ENCODE measurements around the gene ACTN1.
A peak's percentile ranks its signal among the peaks of the same experiment; 100 is the strongest.
"Not testable (repeated sequence)": the region's sequence is repeated elsewhere in the genome, so short reads cannot be mapped to it uniquely, and the experiment has no call there.

ACTN1 gene

GRCh38 chr14:68977180-68977717 is 1.9 kb downstream of the ACTN1 start:
- WGBS (ENCODE audit: insufficient coverage, insufficient read length), result no CpG with 5 or more reads among the region's 8 CpGs
- no peak for DNase-seq (ENCODE audit: low read depth, low spot score)
- Histone ChIP-seq H3K36me3 (ENCODE audit: control insufficient read depth, insufficient read depth, low read length) (peaks cover 10% of the 10 kb centered on the region; the same call in 1 of the 2 replicates), H3K4me1 (ENCODE audit: control insufficient read depth, insufficient read depth, low read length) (0 out of 2 replicates have a peak, but pooled peaks cover 1% of the 10 kb centered on the region), H3K27ac (ENCODE audit: low read length) (no peak overlapping the region), H3K4me3 (ENCODE audit: low read length) (peak overlapping the region; percentile 86; the same call in 1 of the 2 replicates), H3K9me3 (ENCODE audit: control insufficient read depth, insufficient read depth, low read length) (no peaks in the 10 kb centered on the region), H3K27me3 (ENCODE audit: control insufficient read depth, insufficient read depth, low read length) (no peaks in the 10 kb centered on the region)

- Histone ChIP-seq H3K9me3 (ENCODE audit: control insufficient read depth, insufficient read depth, low read length) (no peaks in the 10 kb centered on the region), H3K4me3 (ENCODE audit: low read length) (no peak overlapping the region), H3K36me3 (ENCODE audit: control insufficient read depth, insufficient read depth, low read length) (peaks cover 10% of the 10 kb centered on the region; the same call in 1 of the 2 replicates), H3K4me1 (ENCODE audit: control insufficient read depth, insufficient read depth, low read length) (peaks cover 3% of the 10 kb centered on the region; the same call in 1 of the 2 replicates), H3K27ac (ENCODE audit: low read length) (no peak overlapping the region), H3K27me3 (ENCODE audit: control insufficient read depth, insufficient read depth, low read length) (no peaks in the 10 kb centered on the region)
- WGBS (ENCODE audit: insufficient coverage, insufficient read length), result no CpG with 5 or more reads among the region's 13 CpGs
- no peak for DNase-seq (ENCODE audit: low read depth, low spot score)
Observed at GRCh38 chr14:68976160-68977067, 2.7 kb downstream of the ACTN1 start.

DNA sequence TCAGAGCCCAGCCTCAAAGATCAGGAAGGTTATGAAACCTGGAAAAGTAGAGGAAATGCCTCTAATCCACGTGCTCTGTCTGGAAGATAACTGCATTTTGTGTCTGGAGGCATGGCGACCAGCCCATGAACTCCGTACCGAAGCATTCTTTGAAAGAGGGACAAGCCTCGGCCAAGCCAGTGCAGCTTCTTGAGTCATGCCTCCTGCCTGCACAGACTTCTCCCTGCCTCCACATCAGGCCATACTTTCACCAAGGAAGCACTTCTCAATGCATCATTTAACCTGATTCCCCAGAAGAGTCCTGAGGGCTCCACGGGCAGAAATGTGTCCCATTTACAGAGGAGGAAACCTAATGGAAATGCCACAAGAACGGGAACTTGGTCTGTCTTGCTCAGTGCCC is 3.4 kb downstream of the ACTN1 start:
- Histone ChIP-seq H3K27me3 (ENCODE audit: control insufficient read depth, insufficient read depth, low read length) (no peaks in the 10 kb centered on the region), H3K27ac (ENCODE audit: low read length) (no peak overlapping the region), H3K4me3 (ENCODE audit: low read length) (no peak overlapping the region), H3K4me1 (ENCODE audit: control insufficient read depth, insufficient read depth, low read length) (peaks cover 3% of the 10 kb centered on the region; the same call in 1 of the 2 replicates), H3K36me3 (ENCODE audit: control insufficient read depth, insufficient read depth, low read length) (peaks cover 10% of the 10 kb centered on the region; the same call in 1 of the 2 replicates), H3K9me3 (ENCODE audit: control insufficient read depth, insufficient read depth, low read length) (no peaks in the 10 kb centered on the region)
- no peak for DNase-seq (ENCODE audit: low read depth, low spot score)
- no CpG with 5 or more reads among the region's 7 CpGs for WGBS (ENCODE audit: insufficient coverage, insufficient read length)

GRCh38 chr14:68974759-68975347 is 4.2 kb downstream of the ACTN1 start:
- no peaks in the 10 kb centered on the region for H3K9me3 ChIP-seq (ENCODE audit: control insufficient read depth, insufficient read depth, low read length)
- no peaks in the 10 kb centered on the region for H3K27me3 ChIP-seq (ENCODE audit: control insufficient read depth, insufficient read depth, low read length)
- H3K4me3 ChIP-seq (ENCODE audit: low read length), result no peak overlapping the region
- DNase-seq (ENCODE audit: low read depth, low spot score), result no peak
- H3K4me1 ChIP-seq (ENCODE audit: control insufficient read depth, insufficient read depth, low read length), result peaks cover 4% of the 10 kb centered on the region; the same call in 1 of the 2 replicates
- peaks cover 10% of the 10 kb centered on the region; the same call in 1 of the 2 replicates for H3K36me3 ChIP-seq (ENCODE audit: control insufficient read depth, insufficient read depth, low read length)
- WGBS (ENCODE audit: insufficient coverage, insufficient read length), result no CpG with 5 or more reads among the region's 6 CpGs
- no peak overlapping the region for H3K27ac ChIP-seq (ENCODE audit: low read length)

DNA sequence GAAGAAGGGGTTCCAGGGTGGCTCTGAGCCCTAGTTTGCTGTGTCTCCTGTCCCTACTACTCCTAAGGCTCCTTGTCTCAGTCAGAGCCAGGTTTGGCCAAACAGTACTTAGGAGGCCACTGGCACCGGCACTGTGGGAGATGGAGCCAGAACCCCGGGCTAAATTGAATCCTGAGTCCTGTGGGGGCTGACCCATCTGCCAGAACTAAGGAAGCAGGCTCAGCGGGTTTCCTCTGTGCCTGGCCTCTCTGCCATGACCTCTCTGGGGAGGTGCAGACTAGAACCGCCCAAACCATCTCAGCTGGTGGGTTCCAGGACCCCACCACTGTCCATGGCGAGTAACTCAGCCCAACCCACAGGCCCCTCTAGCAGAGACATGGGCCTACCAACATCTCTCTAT is 5.5 kb downstream of the ACTN1 start:
- H3K36me3 ChIP-seq (ENCODE audit: control insufficient read depth, insufficient read depth, low read length), result peaks cover 10% of the 10 kb centered on the region; the same call in 1 of the 2 replicates
- no peaks in the 10 kb centered on the region for H3K27me3 ChIP-seq (ENCODE audit: control insufficient read depth, insufficient read depth, low read length)
- H3K4me1 ChIP-seq (ENCODE audit: control insufficient read depth, insufficient read depth, low read length), result peaks cover 6% of the 10 kb centered on the region; the same call in 1 of the 2 replicates
- H3K27ac ChIP-seq (ENCODE audit: low read length), result no peak overlapping the region
- no CpG with 5 or more reads among the region's 5 CpGs for WGBS (ENCODE audit: insufficient coverage, insufficient read length)
- no peak overlapping the region for H3K4me3 ChIP-seq (ENCODE audit: low read length)
- H3K9me3 ChIP-seq (ENCODE audit: control insufficient read depth, insufficient read depth, low read length), result no peaks in the 10 kb centered on the region
- no peak for DNase-seq (ENCODE audit: low read depth, low spot score)

DNA sequence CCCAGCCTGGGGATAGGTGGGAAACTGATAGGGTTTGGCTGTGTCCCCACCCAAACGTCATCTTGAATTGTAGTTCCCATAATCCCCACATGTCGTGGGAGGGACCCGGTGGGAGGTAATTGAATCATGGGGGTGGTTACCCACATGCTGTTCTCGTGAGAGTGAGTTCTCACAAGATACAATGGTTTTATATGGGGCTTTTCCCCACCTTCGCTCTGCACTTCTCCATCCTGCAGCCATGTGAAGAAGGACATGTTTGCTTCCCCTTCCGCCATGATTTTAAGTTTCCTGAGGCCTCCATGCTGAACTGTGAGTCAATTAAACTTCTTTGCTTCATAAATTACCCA is 5.9 kb downstream of the ACTN1 start:
- DNase-seq (ENCODE audit: low read depth, low spot score); H3K4me3 ChIP-seq (ENCODE audit: low read length); H3K27ac ChIP-seq (ENCODE audit: low read length); H3K4me1 ChIP-seq (ENCODE audit: control insufficient read depth, insufficient read depth, low read length); H3K36me3 ChIP-seq (ENCODE audit: control insufficient read depth, insufficient read depth, low read length); H3K27me3 ChIP-seq (ENCODE audit: control insufficient read depth, insufficient read depth, low read length); H3K9me3 ChIP-seq (ENCODE audit: control insufficient read depth, insufficient read depth, low read length): not testable (repeated sequence)
- no CpG with 5 or more reads among the region's 6 CpGs for WGBS (ENCODE audit: insufficient coverage, insufficient read length)

DNA sequence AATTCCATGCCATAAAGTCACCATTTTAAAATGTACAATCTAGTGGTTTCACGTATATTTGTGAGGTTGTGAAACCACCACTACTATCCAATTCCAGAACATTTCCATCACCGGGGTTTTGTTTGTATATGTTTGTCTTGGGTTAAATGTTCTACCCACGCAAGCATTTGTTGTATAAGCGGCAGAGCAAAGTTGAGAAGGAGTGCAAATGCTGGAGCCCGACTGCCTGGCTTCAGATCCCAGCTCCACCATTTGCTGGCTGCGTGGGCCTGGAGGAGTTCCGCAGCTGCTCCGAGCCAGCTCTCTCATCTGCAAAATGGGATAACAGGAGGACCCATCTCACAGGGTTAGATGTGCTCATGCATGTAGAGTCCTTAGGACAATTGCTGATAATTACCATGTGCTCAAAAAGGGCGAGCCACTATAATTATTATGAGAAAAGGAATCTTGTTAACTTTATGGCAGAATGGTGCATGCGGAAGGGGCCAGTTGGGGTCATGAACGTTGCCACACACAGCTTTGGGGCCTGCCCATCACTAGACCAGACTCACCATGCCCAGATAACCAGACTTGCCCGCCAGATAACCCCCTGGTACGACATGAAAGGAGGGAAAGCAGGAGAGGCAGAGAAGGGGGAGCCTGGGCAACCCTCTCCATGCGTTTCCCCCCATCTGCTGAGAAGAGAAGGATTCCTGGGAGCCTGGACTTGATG is 6.4 kb downstream of the ACTN1 start:
- H3K27me3 ChIP-seq (ENCODE audit: control insufficient read depth, insufficient read depth, low read length), result no peaks in the 10 kb centered on the region
- H3K4me1 ChIP-seq (ENCODE audit: control insufficient read depth, insufficient read depth, low read length), result peaks cover 6% of the 10 kb centered on the region; the same call in 1 of the 2 replicates
- no peak overlapping the region for H3K27ac ChIP-seq (ENCODE audit: low read length)
- H3K9me3 ChIP-seq (ENCODE audit: control insufficient read depth, insufficient read depth, low read length), result no peaks in the 10 kb centered on the region
- DNase-seq (ENCODE audit: low read depth, low spot score), result no peak
- H3K4me3 ChIP-seq (ENCODE audit: low read length), result no peak overlapping the region
- no CpG with 5 or more reads among the region's 14 CpGs for WGBS (ENCODE audit: insufficient coverage, insufficient read length)
- H3K36me3 ChIP-seq (ENCODE audit: control insufficient read depth, insufficient read depth, low read length), result peaks cover 10% of the 10 kb centered on the region; the same call in 1 of the 2 replicates

- no peak overlapping the region for H3K4me3 ChIP-seq (ENCODE audit: low read length)
- no peak overlapping the region for H3K27ac ChIP-seq (ENCODE audit: low read length)
- no peaks in the 10 kb centered on the region for H3K27me3 ChIP-seq (ENCODE audit: control insufficient read depth, insufficient read depth, low read length)
- DNase-seq (ENCODE audit: low read depth, low spot score), result no peak
- H3K9me3 ChIP-seq (ENCODE audit: control insufficient read depth, insufficient read depth, low read length), result no peaks in the 10 kb centered on the region
- H3K36me3 ChIP-seq (ENCODE audit: control insufficient read depth, insufficient read depth, low read length), result peaks cover 10% of the 10 kb centered on the region; the same call in 1 of the 2 replicates
- peaks cover 5% of the 10 kb centered on the region; the same call in 1 of the 2 replicates for H3K4me1 ChIP-seq (ENCODE audit: control insufficient read depth, insufficient read depth, low read length)
- WGBS (ENCODE audit: insufficient coverage, insufficient read length), result no CpG with 5 or more reads among the region's 9 CpGs
Observed at GRCh38 chr14:68971411-68972035, 7.6 kb downstream of the ACTN1 start.

DNA sequence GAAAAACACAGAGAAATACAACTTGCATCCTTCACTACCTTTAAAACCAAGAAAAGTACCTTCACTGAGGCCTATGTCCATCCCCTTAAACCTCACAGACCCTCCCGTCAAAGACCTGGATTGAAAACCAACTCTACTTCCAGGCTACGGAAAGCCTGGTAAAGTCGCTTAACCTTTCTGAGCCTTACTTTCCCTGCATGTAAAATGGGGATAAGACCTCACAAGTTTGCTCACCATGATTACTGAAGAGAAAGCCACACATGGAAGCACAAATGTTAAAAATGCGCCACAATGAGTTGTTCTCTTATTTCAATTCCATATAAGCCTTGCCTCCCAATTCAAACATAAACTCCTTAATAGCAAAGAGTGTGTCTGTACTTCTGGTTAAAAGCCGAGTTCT is 8.4 kb downstream of the ACTN1 start:
- Histone ChIP-seq H3K27ac (ENCODE audit: low read length) (no peak overlapping the region), H3K9me3 (ENCODE audit: control insufficient read depth, insufficient read depth, low read length) (no peaks in the 10 kb centered on the region), H3K36me3 (ENCODE audit: control insufficient read depth, insufficient read depth, low read length) (peaks cover 10% of the 10 kb centered on the region; the same call in 1 of the 2 replicates), H3K4me1 (ENCODE audit: control insufficient read depth, insufficient read depth, low read length) (peaks cover 6% of the 10 kb centered on the region; the same call in 1 of the 2 replicates), H3K4me3 (ENCODE audit: low read length) (no peak overlapping the region), H3K27me3 (ENCODE audit: control insufficient read depth, insufficient read depth, low read length) (no peaks in the 10 kb centered on the region)
- no CpG with 5 or more reads among the region's 5 CpGs for WGBS (ENCODE audit: insufficient coverage, insufficient read length)
- no peak for DNase-seq (ENCODE audit: low read depth, low spot score)

Measured in iPS DF 6.9 (cell line).